ENCODE measurements around the gene CAPN2.
"Not testable (repeated sequence)": the region's sequence is repeated elsewhere in the genome, so short reads cannot be mapped to it uniquely, and the experiment has no call there.

CAPN2 gene

DNA sequence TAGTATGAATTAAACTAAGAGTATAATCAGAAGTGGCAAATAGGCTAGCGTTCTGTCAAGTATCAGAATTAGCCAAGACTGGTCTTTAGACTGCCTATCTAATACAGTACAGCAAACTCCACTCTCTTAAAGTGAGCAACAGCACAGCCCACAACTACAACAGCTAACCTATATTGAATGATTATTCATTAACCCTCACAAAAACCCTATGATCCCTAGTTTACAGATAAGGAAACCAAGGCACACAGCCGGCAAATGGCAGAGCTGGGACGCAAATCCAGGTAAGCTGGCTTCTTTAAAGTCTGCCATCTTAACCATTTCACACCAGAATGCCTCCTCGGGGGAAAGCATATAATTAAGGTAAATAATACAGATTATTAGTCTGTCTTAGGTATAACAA is 81.4 kb downstream of the CAPN2 start:
- no peak for ATAC-seq

DNA sequence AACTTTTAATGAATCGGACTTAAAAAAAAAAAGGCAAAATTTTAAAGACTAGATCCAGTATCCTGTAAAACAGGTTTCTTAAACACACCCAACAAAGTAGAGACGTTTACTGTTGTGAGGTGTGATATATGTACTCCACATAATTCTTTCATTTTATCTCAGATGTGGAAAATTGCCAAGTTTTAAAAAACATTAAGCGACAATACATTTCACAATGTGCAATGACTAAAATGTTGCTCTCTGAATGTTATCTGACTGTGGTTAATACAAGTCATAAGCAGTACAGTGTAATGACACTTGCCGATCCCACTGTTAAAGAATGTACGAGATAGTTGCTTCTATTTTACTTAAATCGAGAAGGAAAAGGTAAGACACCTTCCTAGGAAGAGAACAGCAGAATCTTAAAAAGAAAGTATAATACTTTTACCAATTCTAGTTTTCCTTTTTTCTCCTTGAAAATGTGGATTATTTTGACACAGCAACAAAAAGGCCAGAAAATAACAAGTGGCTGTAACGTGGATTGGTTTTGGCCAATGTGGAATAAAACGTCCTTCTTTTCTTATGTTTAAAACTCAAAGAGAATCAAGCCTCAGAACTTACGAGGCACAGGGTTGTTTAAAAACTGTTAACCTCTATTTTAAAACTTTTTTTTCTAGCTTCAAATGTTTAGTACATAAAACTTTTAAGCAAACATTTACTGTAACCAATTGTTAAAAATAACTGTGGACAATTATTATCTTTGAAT is 82.0 kb downstream of the CAPN2 start:
- ATAC-seq = no peak

DNA sequence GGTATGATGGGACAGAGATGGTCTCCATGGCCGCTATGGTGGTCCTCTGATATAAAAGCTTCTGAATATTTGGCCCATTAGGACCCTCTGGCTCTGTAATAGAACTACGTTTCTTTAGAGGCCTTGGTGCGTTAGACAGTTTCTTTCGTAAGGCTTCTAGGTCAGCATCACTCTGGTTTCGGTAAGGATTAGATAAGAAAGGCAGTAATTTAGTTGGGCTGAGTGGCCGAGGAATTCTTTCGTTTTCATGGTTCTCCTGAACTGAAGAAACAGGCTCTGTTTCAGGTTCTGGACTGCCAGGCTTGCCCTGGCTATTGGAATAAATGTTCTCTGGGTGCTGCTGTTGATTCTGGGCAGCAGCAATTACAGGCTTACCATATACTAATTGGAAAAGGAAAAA is 83.9 kb downstream of the CAPN2 start:
- no peak for ATAC-seq

DNA sequence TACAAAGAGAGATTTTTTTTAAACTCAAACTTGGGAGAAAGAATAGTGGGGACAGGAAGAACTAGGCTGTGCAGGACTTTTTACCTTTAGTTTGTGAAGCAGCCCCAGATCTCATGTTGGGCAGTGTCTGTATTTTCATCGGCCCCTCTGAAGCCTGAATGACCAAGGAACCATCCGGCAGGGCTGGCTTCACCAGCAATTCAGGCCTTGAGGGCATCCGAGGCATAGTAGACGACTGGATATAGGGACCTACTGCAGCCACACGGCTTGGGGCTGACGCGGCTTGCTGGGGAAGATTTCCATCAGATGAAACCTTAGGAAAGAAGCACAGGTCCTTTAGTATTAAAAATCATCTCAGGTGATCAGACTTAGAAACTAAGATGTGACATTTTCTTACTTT is 89.7 kb downstream of the CAPN2 start:
- ATAC-seq = no peak

DNA sequence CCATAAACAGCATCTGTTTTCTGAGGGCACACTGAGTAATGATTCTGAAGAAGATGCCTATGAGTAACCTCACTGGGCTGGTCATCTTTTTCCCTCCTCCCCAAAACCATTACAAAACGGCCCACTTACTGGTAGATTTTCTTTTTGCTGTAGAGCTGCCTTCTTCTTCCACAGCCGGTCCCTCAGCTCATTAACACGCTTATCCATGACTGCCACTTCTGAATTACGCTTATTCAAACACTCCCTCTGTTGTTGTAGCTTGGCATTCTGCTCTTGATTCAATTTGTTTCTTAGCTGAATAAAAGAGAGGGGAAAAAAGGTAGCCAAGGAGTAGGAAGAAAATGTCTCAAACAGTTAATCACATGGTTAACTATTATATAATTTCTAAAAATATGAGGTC is 90.3 kb downstream of the CAPN2 start:
- ATAC-seq = no peak

DNA sequence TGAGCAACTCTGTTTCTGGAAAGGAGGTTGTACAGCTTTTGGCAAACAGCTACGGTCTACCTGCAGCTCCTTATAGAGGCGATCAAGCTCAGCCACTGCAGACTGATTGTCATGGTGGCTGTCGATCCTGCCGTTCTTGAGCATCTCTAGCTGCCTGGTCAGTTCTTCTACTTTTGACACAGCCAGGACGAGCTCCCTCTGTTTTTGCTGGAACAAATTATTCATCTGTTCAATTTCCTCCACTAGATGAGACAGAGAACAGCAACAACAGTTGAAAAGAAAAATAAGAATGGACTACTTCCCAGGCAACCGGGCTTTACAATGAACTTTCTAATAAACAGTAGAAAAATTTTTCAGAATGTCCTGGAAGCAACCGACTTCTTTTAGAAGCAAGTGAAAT is 90.9 kb downstream of the CAPN2 start:
- ATAC-seq = no peak

DNA sequence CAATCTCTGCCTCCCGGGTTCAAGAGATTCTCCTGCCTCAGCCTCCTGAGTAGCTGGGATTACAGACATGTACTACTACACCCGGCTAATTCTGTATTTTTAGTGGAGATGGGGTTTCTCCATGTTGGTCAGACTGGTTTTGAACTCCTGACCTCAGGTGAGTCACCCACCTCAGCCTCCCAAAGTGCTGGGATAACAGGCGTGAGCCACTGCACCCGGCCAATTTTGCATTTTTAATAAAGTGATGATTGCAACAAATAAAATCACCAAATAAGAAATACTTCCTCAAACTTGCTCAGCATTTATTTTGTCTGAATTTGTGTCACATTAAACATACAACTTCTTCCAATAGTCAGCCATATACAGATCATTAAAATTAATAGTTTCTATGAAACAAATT is 97.6 kb downstream of the CAPN2 start:
- ATAC-seq = not testable (repeated sequence)

DNA sequence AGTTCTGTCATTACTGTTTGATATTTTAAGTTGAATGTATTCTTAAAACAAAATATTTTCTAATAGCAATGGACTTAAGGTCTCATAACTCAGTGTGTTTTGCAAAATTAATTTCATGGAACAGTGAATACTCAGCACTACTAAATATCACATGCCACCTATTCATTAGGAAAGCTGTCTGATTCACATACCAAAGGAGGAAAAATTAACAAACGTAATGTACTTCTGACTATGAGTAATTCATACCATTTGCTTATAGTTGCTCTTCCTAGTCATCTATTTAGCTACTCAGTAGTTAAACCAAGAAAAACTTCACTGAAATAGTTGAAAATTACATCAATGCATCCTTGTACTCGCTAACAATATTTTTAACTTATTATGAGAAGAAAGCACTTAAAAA is 98.2 kb downstream of the CAPN2 start:
- no peak for ATAC-seq

DNA sequence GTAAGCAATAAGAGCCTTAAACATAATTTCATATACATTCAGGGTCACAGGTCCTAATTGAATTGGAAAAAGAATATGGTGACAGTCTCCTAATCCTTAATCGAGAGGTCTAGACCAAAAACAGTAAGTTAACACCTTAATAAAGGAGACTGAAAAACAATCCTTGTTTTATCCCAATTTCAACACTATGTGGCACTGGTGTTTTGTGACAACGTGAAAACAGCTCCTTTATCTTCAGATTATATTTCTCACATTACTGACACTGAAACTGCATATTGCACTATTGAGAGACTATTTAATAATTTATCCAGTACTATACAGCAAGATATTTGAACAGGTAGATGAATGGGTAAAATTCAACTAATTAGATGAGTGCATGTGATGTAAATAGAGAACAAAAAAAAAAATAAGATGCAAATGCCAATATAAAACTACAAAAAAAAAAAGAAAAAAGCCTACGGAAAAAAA is 99.3 kb downstream of the CAPN2 start:
- ATAC-seq = peak in 1 of 2 donors; percentile 36

DNA sequence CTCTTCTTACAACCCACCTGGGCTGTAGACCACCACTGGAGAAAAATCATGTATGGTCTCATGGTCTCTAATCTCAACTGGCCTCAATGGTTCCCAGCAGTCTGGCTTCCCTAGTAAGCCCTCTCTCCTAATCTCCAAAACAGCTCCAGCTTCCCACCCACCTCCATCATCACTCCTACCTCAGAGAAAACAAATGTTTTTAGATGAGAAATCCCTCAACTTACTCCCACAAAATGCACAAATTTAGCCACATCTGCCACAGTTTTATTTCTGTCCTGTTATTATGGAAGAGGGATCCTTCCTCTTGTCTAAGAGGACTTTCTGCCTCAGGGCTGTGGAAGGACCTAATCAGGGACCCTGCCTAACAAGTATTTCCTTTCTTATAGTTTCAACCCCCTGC is 101.3 kb downstream of the CAPN2 start:
- no peak for ATAC-seq

DNA sequence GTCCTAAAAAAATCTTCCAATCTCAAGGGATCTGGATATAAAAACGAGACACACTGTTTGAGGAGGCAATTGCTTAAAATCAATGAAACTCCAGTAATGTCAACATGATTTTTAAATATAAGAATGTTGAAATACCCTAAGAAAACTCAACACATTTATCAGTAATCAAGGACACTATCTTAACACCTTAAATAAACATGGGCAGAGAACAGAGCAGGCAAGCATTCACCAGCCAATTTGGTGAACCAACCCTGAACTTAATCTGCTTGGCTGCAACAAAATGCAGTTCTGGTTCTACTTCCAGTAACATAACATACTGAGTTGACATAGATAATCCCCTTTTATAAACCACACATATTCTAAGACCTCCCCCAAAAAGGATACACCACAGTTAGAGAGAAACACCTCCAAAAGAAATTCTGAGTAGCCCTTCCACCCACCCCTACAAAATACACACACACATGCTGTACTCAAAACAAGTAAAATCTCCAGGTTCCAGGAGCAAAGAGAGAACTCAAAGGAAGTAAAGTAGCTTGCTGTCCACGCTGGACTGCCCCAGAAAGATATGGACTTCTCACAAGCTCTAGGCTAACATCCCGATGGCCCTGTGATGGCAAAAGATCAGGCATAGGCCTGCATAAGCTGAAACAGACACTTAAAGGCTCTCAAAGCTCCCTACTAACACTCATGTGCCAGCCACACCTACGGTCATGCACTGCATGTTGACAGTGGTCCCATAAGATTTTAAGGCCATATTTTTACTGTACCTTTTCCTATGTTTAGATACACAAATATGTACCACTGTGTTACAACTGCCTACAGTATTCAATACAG is 102.9 kb downstream of the CAPN2 start:
- no peak for ATAC-seq

DNA sequence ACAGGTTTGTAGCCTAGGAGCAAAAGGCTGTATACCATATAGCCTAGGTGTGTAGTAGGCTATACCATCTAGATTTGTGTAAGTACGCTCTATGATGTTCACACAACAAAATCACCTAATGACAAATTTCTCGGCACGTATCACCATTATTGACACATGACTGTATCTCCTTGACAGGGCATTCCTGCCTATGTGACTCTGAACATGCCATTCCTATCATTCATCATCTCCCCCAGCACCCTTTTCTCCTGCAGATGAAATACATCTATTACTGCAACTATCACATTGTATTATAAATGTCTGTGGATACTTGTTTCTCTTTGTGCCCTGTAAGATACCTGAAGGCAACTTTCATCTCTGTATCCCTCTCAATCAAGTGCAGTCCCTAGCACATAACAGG is 103.5 kb downstream of the CAPN2 start:
- no peak for ATAC-seq

DNA sequence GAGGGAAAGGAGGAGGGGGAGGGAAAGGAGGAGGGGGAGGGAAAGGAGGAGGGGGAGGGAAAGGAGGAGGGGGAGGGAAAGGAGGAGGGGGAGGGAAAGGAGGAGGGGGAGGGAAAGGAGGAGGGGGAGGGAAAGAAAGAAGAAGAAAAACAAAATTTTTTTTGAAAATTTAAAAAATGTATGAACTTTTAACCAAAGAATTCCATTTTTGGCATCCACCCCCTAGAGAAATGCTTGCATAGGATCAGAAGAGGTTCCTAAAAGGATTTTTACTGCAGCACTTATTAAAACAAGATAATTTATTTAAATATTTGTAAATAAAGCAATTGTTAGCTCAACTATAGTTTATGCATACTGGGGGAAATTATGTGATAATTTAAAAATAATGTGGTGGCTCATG is 104.9 kb downstream of the CAPN2 start:
- ATAC-seq = not testable (repeated sequence)

DNA sequence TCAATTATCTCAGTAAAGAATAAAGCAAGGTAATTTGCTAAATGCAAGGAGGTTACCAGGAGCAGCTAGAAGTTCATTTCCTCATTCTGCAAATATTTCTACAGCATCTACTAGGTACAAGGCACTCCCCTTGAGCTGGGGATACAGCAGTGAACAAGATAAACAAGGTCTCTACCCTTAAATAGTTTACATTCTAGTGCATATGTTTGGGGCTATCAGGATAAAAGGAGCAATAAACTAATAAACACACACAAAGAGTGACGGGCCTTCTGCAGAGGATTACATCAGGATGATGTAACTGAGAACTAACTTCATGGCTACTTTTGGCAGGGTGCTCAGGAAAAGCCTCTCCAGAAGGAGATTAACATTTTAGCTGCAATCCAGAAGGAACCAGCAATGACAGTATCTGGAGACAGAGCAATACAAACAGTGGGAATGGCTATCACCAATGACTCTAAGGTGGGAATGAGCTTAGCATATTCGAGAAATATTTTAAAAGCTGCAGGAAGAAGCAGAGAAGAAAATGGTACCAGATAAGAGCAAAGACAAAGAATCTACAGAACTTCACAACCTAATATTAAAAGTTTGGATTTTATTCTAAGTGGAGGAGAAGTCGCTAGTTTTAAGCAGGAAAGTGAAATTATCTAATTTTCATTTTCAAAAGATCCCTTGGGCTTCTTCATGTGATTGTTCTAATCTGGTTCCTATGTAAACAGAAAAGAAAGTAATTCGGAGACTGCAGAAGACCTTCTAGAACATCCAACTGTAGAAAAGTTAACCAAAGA is 107.6 kb downstream of the CAPN2 start:
- ATAC-seq = no peak

DNA sequence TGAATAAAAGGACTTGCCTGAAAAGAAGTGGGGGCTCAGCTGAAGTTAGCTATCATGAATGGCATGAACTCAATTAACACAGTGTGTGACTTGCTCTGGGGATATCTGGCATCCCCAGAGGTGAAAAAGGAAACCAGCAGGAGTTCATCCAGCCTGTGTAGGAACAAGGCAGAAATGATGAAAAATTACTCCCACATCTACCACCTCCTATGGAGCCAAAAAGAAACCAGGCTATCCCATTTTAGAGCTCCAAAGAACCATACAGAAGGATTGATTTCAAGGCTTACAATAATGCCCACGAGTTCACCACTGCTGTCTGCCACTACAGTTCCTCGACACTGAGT is 108.1 kb downstream of the CAPN2 start:
- ATAC-seq = no peak

DNA sequence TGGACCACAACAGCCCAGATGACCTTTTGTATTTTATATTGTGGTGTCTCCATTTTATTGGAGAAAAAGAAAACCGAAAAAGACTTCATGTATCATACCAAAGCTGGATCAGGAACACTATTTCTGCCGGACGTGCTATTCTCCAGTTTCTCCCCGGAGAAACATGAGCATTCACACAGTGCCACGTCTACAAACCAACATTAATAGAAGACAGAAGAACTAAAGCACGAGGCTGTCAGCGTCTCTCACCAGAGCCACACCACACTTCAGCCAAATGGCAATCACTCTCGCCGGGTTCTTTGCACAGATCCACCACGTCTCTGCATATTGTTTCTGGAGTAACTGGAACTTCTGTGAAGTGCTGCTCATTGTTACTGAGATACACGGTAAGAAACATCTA is 108.6 kb downstream of the CAPN2 start:
- ATAC-seq = no peak

DNA sequence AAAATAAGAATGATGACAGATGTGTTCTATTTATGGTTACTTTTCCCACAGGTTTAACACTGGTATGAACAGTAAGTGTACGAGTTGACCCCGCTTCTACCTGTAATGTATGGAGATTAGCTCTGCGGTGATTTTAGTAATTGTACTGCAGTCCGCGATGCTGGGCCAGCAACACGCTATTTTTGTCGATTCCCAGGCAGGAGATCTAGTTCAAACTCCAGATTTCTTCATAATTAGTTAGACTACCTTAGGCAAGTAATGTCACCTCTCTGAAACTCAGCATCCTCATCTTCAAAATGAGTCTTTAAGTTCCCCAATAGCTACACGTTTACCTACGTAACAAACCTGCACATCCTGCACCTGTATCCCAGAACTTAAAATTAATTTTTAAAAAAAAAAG is 111.9 kb downstream of the CAPN2 start:
- no peak for ATAC-seq

DNA sequence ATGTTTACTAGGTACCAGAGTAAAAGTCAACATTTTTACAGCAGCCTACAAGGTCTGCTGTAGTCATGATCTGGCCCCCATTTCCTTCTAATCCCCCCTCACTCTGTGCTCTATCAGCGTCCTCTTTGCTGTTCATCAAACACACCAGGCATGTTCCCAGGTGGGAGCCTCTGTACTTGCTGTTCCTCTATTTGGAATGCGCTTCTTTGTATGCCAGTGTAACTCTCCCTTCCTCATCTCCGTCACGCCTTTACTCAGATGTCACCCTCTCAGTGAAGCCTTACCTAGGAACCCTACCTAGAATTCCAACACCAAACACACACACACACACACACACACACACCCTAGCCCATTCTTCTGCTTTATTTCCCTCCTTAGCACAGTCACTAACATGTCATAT is 112.4 kb downstream of the CAPN2 start:
- no peak for ATAC-seq

All from activated CD4-positive, CD25-positive, alpha-beta regulatory T cell treated with anti-CD3 and anti-CD28 coated beads, Interleukin-2, amount 50 U/mL, for 24 hours (primary cell).